Fibroblast of the aortic adventitia (primary cell): Measurements from ENCODE around the gene USF1. TPM values are rescaled to one million over a fixed set of nuclear protein-coding genes. Genes with fewer than 3 reads are reported as not detected.

Experiments used
- DNase-seq: peaks from one replicate; pipeline ENCODE4 v3.0.0-alpha.2; 2010; ENCODE audit warnings: low read depth
- H3K4me3 ChIP-seq: 2 replicates; pipeline ENCODE4 v1.5.1; 2011; ENCODE audit warnings: low read depth, mild to moderate bottlenecking, control low read depth, low read length, moderate library complexity
- total RNA-seq: library from RNA; depleted of rRNA; stranded (reverse); fragments of >200 nt; gene quantifications from 2 replicates; pipeline ENCODE4 v1.2.3, GENCODE V29; 2012; ENCODE audit warnings: low replicate concordance
- TF ChIP-seq, protein P1 (sequence below): IDR thresholded peaks from 2 replicates; pipeline ENCODE4 v1.5.1; 2011; ENCODE audit warnings: mild to moderate bottlenecking, low read length, control low read depth, inconsistent platforms; ENCODE audit not compliant: insufficient read depth

Gene USF1
- total RNA-seq, 1 donor = 36.2 TPM

DNA sequence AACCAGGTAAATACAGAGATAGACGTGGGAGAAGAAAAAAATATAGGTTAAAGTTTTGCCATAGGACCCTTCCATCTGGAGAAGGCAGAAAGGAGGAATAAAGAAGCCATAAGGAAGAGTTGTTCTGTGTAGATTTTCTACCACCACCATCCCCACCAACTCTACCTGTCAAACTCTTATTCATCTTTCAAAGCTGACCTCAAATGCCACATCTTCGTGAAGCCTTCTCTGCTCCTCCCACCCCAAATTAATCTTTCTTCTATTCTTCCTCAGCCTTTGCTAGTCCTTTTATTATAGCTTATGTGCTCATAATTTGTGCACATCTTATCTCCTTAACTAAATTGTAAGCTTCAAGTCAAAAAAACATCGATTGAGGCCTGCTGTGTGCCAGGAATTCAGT, 44.8 kb upstream of the USF1 start:
- TF ChIP-seq, protein P1, sequence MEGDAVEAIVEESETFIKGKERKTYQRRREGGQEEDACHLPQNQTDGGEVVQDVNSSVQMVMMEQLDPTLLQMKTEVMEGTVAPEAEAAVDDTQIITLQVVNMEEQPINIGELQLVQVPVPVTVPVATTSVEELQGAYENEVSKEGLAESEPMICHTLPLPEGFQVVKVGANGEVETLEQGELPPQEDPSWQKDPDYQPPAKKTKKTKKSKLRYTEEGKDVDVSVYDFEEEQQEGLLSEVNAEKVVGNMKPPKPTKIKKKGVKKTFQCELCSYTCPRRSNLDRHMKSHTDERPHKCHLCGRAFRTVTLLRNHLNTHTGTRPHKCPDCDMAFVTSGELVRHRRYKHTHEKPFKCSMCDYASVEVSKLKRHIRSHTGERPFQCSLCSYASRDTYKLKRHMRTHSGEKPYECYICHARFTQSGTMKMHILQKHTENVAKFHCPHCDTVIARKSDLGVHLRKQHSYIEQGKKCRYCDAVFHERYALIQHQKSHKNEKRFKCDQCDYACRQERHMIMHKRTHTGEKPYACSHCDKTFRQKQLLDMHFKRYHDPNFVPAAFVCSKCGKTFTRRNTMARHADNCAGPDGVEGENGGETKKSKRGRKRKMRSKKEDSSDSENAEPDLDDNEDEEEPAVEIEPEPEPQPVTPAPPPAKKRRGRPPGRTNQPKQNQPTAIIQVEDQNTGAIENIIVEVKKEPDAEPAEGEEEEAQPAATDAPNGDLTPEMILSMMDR = no peak
- no peak overlapping the region for H3K4me3 ChIP-seq
- no peak for DNase-seq

GRCh38 chr1:161089938-161090337, 44.2 kb upstream of the USF1 start:
- no peak for DNase-seq
- no peak overlapping the region for H3K4me3 ChIP-seq
- TF ChIP-seq, protein P1 = no peak

- H3K4me3 ChIP-seq = no peak within 1 kb of the TSS
- DNase-seq = no peak
- TF ChIP-seq, protein P1 = no peak
Observed at GRCh38 chr1:161089251-161089924, 43.6 kb upstream of the USF1 start, which contains the start of gene NECTIN4. NECTIN4 (minus strand) TSS chr1:161089558; CDS start chr1:161089296, 262 bp downstream.

DNA sequence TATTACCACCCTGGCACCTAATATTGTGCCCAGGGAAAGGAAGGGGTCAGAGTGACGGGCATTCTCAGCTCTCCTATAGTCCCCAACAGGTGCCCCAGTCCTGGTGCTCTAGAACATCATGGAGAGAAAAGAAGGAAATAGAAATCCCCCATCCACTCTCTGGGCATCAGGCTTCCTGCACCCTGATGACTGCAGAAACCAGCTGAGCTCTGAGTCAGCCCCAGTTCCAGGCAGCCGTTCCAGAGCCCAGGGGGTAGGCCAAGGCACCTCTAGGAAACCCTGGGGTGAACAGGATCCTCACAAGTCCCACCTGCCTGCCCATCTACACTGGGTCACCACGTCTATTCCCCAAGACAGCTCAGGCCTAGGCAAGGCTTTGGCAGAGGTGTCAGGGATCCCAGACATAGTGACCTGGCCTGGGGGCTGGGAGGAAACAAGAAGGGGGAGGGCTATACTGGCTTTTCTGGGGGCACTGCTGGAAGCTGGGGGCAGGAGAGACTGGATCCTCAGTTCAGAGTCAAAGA, 42.9 kb upstream of the USF1 start:
- TF ChIP-seq, protein P1 = no peak
- no peak overlapping the region for H3K4me3 ChIP-seq
- DNase-seq = peak; percentile 31

DNA sequence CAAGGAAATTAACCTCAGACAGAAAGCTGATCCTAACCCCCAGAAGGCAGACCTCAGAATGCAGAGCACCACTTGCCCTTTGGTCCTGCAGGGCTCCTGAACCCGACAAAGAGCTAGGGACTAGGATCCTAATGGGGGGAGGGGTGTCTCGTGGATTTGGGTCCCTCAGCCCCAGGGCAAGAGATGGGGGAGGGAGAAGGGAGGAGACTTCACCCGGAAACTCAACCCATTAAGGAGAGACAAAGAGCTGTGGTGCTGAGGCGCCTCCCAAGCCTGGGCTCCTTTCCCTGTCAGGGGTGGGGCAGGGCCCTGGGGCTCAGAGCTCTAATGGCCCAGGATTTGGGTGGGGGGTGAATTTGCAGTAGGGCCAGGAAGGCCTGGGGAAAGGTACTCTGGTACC, 40.7 kb upstream of the USF1 start:
- H3K4me3 ChIP-seq = no peak overlapping the region
- DNase-seq = no peak
- TF ChIP-seq, protein P1 = no peak

GRCh38 chr1:161085165-161085564, 39.4 kb upstream of the USF1 start:
- DNase-seq = no peak
- H3K4me3 ChIP-seq = no peak overlapping the region
- TF ChIP-seq, protein P1 = no peak
